OCI-LY7 (cell line): ENCODE measurements around the gene PIEZO1. TPM values are rescaled to one million over a fixed set of nuclear protein-coding genes. Genes with fewer than 3 reads are reported as not detected.

ENCODE experiments used
- BruUV-seq: library from RNA; stranded (reverse); fragments of 400-500 nt; replicated peaks from 2 replicates; lab custom pipeline; 2021; lab: Mats Ljungman, UMichigan
- CTCF ChIA-PET: fragments of 300-600 bp; sonication (Branson Sonifier 250); formaldehyde crosslinking; loops from one replicate; lab custom pipeline; 2022; ENCODE audit warnings: antibody characterized with exemption; ENCODE audit not compliant: unreplicated experiment; lab: Charles Lee
- POLR2A ChIA-PET: fragments of 300-600 bp; sonication (Branson Sonifier 250); formaldehyde crosslinking; loops from one replicate; lab custom pipeline; 2022; ENCODE audit warnings: antibody characterized with exemption; lab: Charles Lee
- DNase-seq: peaks from one replicate; pipeline ENCODE4 v3.0.0-alpha.2; 2015; ENCODE audit warnings: low spot score
- H2AFZ ChIP-seq: fragments of 200-600 bp; sonication (generic), shearing (Covaris generic); 2 replicates; pipeline ENCODE4 v1.6.1; 2014; ENCODE audit warnings: mild to moderate bottlenecking, antibody characterized with exemption, low read length, moderate library complexity
- H3K27ac ChIP-seq: fragments of 200-600 bp; sonication (generic); 2 replicates; pipeline ENCODE4 v1.5.1; 2014; ENCODE audit warnings: mixed run types, low read depth, mild to moderate bottlenecking, moderate library complexity, low read length, inconsistent platforms; ENCODE audit not compliant: poor library complexity, severe bottlenecking
- H3K36me3 ChIP-seq: fragments of 200-600 bp; sonication (generic); 2 replicates; pipeline ENCODE4 v1.6.1; 2014; ENCODE audit warnings: mild to moderate bottlenecking, antibody characterized with exemption, low read length, moderate library complexity, mixed read lengths; ENCODE audit not compliant: insufficient read depth
- H3K4me1 ChIP-seq: fragments of 200-600 bp; sonication (generic); 2 replicates; pipeline ENCODE4 v1.5.1; 2014; ENCODE audit warnings: mild to moderate bottlenecking, low read length; ENCODE audit not compliant: insufficient read depth, poor library complexity, severe bottlenecking
- H3K4me2 ChIP-seq: fragments of 200-600 bp; sonication (generic); 2 replicates; pipeline ENCODE4 v1.6.1; 2014; ENCODE audit warnings: mild to moderate bottlenecking, low read length
- H3K4me3 ChIP-seq: fragments of 200-600 bp; sonication (generic); 2 replicates; pipeline ENCODE4 v1.5.1; 2014; ENCODE audit warnings: mild to moderate bottlenecking, low read depth, low read length; ENCODE audit not compliant: poor library complexity, severe bottlenecking
- H3K79me2 ChIP-seq: fragments of 200-600 bp; sonication (generic); 2 replicates; pipeline ENCODE4 v1.6.1; 2016; ENCODE audit warnings: low read depth, mild to moderate bottlenecking, low read length, moderate library complexity, mixed read lengths; ENCODE audit not compliant: insufficient read depth
- H3K9me2 ChIP-seq: fragments of 200-600 bp; sonication (generic); 2 replicates; pipeline ENCODE4 v1.6.1; 2016; ENCODE audit warnings: mild to moderate bottlenecking, low read length, mixed read lengths; ENCODE audit not compliant: insufficient read depth
- H3K9me3 ChIP-seq: fragments of 200-600 bp; sonication (generic); 2 replicates; pipeline ENCODE4 v1.6.1; 2014; ENCODE audit warnings: mild to moderate bottlenecking, mixed run types, low read length, mixed read lengths
- H4K20me1 ChIP-seq: fragments of 200-600 bp; sonication (generic); 2 replicates; pipeline ENCODE4 v1.6.1; 2014; ENCODE audit warnings: mild to moderate bottlenecking, antibody characterized with exemption, low read length, moderate library complexity, mixed read lengths; ENCODE audit not compliant: insufficient read depth
- CTCF ChIP-seq: fragments of 200-600 bp; sonication (generic); conservative IDR thresholded peaks from 2 replicates; pipeline ENCODE4 v1.5.1; 2014; ENCODE audit warnings: mild to moderate bottlenecking, antibody characterized with exemption, low read length, moderate library complexity, mixed read lengths
- EZH2phosphoT487 ChIP-seq: fragments of 200-600 bp; sonication (generic); IDR thresholded peaks from 2 replicates; pipeline ENCODE4 v1.6.1; 2018; ENCODE audit warnings: low read depth, borderline replicate concordance, mild to moderate bottlenecking, mixed run types, antibody characterized with exemption, low read length, moderate library complexity, mixed read lengths
- intact Hi-C: fragments of 100-400 bp; cut with micrococcal nuclease; formaldehyde crosslinking; loops from one replicate; pipeline ENCODE4 v1.10.0; 2022; ENCODE audit not compliant: unreplicated experiment
- total RNA-seq, 2 experiments: library from RNA; depleted of rRNA in 1 of 2; stranded (reverse); fragments of >200 nt in 1 of 2; shearing (Covaris generic) in 1 of 2; gene quantifications; 2 replicates each; pipeline ENCODE4 v1.2.3, GENCODE V29; 2014 to 2022

PIEZO1 gene
- total RNA-seq, 2 experiments from 2014 or later = 144 to 154 TPM

GRCh38 chr16:88821168-88821850, 36.3 kb upstream of the PIEZO1 start:
- Histone ChIP-seq H3K36me3 (no peaks in the 10 kb centered on the region), H3K4me1 (no peaks in the 10 kb centered on the region), H3K9me2 (no peaks in the 10 kb centered on the region), H3K4me2 (no peak overlapping the region), H4K20me1 (no peaks in the 10 kb centered on the region), H2AFZ (no peak overlapping the region), H3K79me2 (no peaks in the 10 kb centered on the region), H3K9me3 (no peaks in the 10 kb centered on the region), H3K4me3 (no peak overlapping the region), H3K27ac (no peak overlapping the region)
- intact Hi-C loops = no loop called here
- BruUV-seq = no TSS peak
- CTCF ChIA-PET = no interaction called here
- TF ChIP-seq CTCF = peak; percentile 56
- TF ChIP-seq EZH2phosphoT487 = no peak
- POLR2A ChIA-PET = no interaction called here
- no peak for DNase-seq

- H3K9me2 ChIP-seq = no peaks in the 10 kb centered on the region
Observed at GRCh38 chr16:88820385-88821025, 35.5 kb upstream of the PIEZO1 start.

More at GRCh38 chr16:88820385-88821025, 35.5 kb upstream of the PIEZO1 start:
- H3K4me3 ChIP-seq = no peak overlapping the region
- H3K27ac ChIP-seq = no peak overlapping the region
- no peaks in the 10 kb centered on the region for H3K4me1 ChIP-seq
- DNase-seq = no peak
- H4K20me1 ChIP-seq = no peaks in the 10 kb centered on the region
- TF ChIP-seq CTCF (no peak), EZH2phosphoT487 (no peak)
- H2AFZ ChIP-seq = no peak overlapping the region
- ChIA-PET POLR2A (no interaction called here), CTCF (no interaction called here)
- no peaks in the 10 kb centered on the region for H3K79me2 ChIP-seq
- no peak overlapping the region for H3K4me2 ChIP-seq
- intact Hi-C loops = no loop called here
- no peaks in the 10 kb centered on the region for H3K9me3 ChIP-seq
- H3K36me3 ChIP-seq = no peaks in the 10 kb centered on the region
- BruUV-seq = no TSS peak
